NB4 (cell line): ENCODE data around the gene B4GALT5.

Source experiments
- DNase-seq: peaks from one replicate; pipeline ENCODE4 v3.0.0; 2010; ENCODE audit warnings: low read depth
- H3K4me3 ChIP-seq: one replicate; pipeline ENCODE4 v1.5.1; 2011; ENCODE audit warnings: mild to moderate bottlenecking, low read depth, low read length, moderate library complexity
- CTCF ChIP-seq: IDR thresholded peaks from one replicate; pipeline ENCODE4 v1.5.1; 2012; ENCODE audit warnings: low read depth, low read length
- MYC ChIP-seq: IDR thresholded peaks from 2 replicates; pipeline ENCODE4 v1.6.1; 2011; ENCODE audit warnings: low read depth, low read length
- POLR2A ChIP-seq: IDR thresholded peaks from 2 replicates; pipeline ENCODE4 v1.6.1; 2011; ENCODE audit warnings: mild to moderate bottlenecking; ENCODE audit not compliant: insufficient read length; ENCODE audit errors: extremely low read depth
- TF ChIP-seq, protein P1 (sequence below): IDR thresholded peaks from 2 replicates; pipeline ENCODE4 v1.6.1; 2011; ENCODE audit warnings: low read depth, low read length

The B4GALT5 gene

GRCh38 chr20:49641683-49642656, 71.7 kb downstream of the B4GALT5 start:
- DNase-seq, result no peak
- H3K4me3 ChIP-seq, result no peak overlapping the region
- no peak for TF ChIP-seq POLR2A
- TF ChIP-seq, protein P1, sequence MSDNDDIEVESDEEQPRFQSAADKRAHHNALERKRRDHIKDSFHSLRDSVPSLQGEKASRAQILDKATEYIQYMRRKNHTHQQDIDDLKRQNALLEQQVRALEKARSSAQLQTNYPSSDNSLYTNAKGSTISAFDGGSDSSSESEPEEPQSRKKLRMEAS, result no peak
- TF ChIP-seq CTCF, result no peak
- TF ChIP-seq MYC, result no peak

DNA sequence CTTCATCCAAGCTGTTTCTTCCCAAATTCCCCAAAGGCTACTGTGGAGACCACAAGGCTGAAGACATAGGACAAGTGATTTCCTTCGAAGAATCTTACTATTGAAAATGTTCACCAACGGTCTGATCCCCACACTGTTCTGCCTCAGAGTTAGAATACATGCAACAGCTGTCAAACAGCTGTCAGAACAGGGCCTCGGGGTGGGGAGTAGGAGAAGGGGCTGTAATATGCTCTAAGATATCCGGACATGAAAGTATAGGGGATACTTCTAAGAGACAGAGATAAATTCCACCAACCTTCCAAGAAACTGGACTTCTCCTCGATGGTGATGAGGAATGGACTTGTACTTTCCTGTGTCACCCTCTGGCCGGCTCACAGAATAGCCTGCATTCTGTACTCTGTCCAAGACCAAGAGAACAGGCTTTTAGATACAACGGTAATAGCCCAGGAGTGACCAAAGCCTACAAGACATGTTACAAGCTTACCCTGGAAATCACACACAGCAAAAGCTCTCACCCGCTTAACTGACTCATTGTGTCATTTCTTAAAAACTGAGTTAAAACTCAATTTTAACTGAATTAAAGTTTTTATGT, 76.5 kb downstream of the B4GALT5 start:
- DNase-seq, result no peak
- TF ChIP-seq MYC, result no peak
- TF ChIP-seq, protein P1, result no peak
- TF ChIP-seq POLR2A, result no peak
- no peak for TF ChIP-seq CTCF
- no peak overlapping the region for H3K4me3 ChIP-seq

- no peak overlapping the region for H3K4me3 ChIP-seq
- DNase-seq, result no peak
- TF ChIP-seq POLR2A, result no peak
- TF ChIP-seq, protein P1, result no peak
- no peak for TF ChIP-seq CTCF
- TF ChIP-seq MYC, result no peak
Observed at GRCh38 chr20:49636447-49636846, 77.2 kb downstream of the B4GALT5 start.

GRCh38 chr20:49635866-49636265, 77.8 kb downstream of the B4GALT5 start:
- TF ChIP-seq POLR2A (no peak), CTCF (no peak), MYC (no peak)
- TF ChIP-seq, protein P1, result no peak
- H3K4me3 ChIP-seq, result no peak overlapping the region
- DNase-seq, result no peak

GRCh38 chr20:49635166-49635565, 78.5 kb downstream of the B4GALT5 start:
- DNase-seq, result no peak

More at GRCh38 chr20:49635166-49635565, 78.5 kb downstream of the B4GALT5 start:
- TF ChIP-seq, protein P1, result no peak
- TF ChIP-seq CTCF (no peak), MYC (no peak), POLR2A (no peak)
- no peak overlapping the region for H3K4me3 ChIP-seq
